Measurements from ENCODE around the gene MCTP1.

The MCTP1 gene

DNA sequence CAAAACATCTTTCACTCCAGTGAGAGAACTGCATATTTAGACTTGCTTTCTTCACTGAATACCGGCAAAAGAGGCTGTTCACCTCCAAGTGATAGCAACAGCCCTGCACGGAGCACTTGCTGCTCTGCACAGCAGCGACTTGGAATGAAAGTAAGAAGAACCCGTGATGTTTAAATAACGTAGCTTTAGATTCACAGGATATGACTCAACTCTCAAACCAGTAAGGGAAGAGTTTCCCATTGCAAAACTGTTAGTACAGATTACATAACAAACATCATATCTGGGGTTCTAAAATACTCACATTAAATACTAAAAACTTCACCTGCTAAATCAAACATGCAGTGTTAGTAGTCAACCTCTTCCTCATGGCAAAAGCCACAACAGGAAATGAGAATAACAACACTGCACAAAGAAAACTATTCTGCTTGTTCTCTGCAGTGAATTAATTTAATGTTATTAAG is 203.4 kb downstream of the MCTP1 start:
- DNase-seq (ENCODE audit: low spot score) = peak; percentile 34
- in situ Hi-C loops (cut with MboI; ENCODE audit: low pct_unique_long_range_greater_than_20kb, low sequenced_read_pairs, unreplicated experiment) = no loop called here
- TF ChIP-seq, protein P1, sequence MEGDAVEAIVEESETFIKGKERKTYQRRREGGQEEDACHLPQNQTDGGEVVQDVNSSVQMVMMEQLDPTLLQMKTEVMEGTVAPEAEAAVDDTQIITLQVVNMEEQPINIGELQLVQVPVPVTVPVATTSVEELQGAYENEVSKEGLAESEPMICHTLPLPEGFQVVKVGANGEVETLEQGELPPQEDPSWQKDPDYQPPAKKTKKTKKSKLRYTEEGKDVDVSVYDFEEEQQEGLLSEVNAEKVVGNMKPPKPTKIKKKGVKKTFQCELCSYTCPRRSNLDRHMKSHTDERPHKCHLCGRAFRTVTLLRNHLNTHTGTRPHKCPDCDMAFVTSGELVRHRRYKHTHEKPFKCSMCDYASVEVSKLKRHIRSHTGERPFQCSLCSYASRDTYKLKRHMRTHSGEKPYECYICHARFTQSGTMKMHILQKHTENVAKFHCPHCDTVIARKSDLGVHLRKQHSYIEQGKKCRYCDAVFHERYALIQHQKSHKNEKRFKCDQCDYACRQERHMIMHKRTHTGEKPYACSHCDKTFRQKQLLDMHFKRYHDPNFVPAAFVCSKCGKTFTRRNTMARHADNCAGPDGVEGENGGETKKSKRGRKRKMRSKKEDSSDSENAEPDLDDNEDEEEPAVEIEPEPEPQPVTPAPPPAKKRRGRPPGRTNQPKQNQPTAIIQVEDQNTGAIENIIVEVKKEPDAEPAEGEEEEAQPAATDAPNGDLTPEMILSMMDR (IDR thresholded peaks at IDR 0.05; ENCODE audit: extremely low read depth, insufficient read depth, missing control alignments) = no peak

DNA sequence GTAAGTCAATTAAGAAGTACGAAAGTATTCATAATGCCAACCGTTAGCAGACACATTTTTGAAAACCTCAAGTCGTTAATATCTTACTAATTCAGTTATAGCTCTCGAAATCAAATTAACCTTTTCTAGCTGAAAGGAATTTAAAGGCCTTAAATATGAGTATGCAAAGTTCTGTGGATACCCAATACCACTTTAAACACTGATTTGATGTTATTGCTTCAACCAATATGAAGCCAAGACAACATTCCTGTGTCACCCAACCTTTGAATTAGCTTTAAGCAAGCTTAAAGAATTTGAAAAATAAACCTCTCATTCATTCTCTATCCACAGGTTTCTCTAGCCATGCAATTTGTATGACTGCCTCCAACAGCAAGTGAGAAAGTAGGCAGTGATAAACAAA is 204.5 kb downstream of the MCTP1 start:
- TF ChIP-seq, protein P1 (IDR thresholded peaks at IDR 0.05; ENCODE audit: extremely low read depth, insufficient read depth, missing control alignments) = no peak
- in situ Hi-C loops (cut with MboI; ENCODE audit: low pct_unique_long_range_greater_than_20kb, low sequenced_read_pairs, unreplicated experiment) = no loop called here
- DNase-seq (ENCODE audit: low spot score) = no peak

DNA sequence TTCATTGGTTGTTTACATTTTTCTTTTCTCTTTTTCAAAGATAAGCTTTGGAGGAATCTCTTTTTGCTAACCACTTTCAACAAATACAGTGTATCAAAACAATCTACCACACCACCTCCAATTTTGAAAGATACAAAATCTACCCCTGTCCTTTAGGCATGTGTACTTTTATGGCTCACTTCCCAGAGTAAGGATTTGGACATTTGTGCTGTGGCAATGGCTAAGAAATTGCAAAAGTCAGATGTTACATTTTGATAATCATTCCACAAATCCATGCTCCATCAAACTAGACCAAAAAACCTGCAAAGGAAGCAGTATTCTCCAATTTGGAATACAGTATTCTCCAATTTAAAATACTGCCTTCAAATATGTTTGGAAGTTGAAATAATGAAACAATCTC is 204.9 kb downstream of the MCTP1 start:
- in situ Hi-C loops (cut with MboI; ENCODE audit: low pct_unique_long_range_greater_than_20kb, low sequenced_read_pairs, unreplicated experiment) = no loop called here
- TF ChIP-seq, protein P1 (IDR thresholded peaks at IDR 0.05; ENCODE audit: extremely low read depth, insufficient read depth, missing control alignments) = no peak
- DNase-seq (ENCODE audit: low spot score) = no peak

DNA sequence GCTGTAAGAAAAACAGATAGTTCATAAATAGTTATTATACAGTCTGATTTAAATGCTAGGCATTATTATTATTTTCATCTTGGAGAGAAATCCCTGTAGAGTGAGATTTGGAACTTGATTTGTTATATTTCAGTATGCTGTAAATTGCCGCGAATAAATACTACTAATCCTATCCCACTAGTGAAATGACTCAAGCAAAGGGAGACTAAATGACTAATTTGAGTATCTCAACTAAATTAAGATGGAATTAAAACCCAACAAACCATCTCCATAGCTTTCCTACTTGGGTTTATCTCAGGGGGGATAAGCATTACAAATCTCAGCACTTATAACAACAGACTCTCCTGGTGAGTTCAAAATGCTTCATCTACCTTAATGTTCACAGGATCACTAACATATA is 206.0 kb downstream of the MCTP1 start:
- TF ChIP-seq, protein P1 (IDR thresholded peaks at IDR 0.05; ENCODE audit: extremely low read depth, insufficient read depth, missing control alignments) = no peak
- DNase-seq (ENCODE audit: low spot score) = no peak
- in situ Hi-C loops (cut with MboI; ENCODE audit: low pct_unique_long_range_greater_than_20kb, low sequenced_read_pairs, unreplicated experiment) = no loop called here

DNA sequence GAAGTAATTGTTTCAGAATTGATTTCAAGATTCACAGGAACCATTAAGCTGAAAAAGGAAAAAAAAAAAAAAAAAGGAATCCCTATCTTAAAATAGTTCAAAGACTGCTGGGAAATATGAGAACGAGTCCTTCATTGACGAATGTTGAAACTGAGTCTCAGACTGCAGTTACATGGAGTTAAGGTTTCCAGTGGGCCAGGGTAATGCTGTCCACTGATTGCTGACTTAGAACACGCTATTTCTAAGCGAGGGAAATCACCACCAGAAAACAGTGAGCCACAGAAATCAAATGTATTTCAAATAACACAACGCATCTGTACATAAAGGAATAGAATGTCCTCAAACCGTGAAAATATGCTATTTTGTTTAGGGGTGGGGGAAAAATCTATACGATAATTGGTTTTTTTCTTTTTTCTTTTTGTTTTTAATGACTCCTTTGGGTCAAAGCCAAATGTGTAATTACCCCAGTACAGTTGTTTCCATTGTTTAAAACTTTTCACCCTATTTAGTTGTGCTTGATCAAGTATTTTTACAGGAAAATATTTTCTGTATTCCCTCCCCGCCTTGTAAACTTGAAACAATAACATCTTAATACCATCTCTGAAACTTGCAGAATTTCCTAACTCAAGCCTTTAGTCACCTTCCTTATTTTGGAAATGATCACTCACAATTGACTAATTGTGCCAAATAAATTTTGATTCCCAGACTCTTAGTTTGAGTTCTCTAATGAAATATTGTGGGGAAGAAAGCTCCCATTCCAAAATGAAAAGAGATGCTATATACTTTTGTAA is 208.3 kb downstream of the MCTP1 start:
- in situ Hi-C loops (cut with MboI; ENCODE audit: low pct_unique_long_range_greater_than_20kb, low sequenced_read_pairs, unreplicated experiment) = no loop called here
- DNase-seq (ENCODE audit: low spot score) = no peak
- TF ChIP-seq, protein P1 (IDR thresholded peaks at IDR 0.05; ENCODE audit: extremely low read depth, insufficient read depth, missing control alignments) = no peak

DNA sequence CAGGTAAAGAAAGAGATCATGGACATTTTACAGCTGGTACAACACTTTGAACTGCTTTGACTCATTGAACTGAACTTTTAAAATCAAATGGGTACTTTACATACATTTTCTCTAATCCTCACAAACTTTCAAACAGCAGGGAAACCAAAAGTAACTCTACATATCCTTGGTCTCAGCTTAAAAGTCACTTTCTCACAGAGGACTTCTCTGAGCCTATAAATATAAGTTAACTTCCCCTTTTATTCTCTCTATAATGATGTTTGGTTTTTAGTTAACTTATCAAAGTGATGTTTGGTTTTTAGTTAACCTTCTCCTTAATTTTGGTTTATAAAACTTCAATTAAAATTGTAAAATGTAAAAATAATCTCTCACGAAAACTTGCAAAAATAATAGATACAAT is 209.8 kb downstream of the MCTP1 start:
- in situ Hi-C loops (cut with MboI; ENCODE audit: low pct_unique_long_range_greater_than_20kb, low sequenced_read_pairs, unreplicated experiment) = no loop called here
- TF ChIP-seq, protein P1 (IDR thresholded peaks at IDR 0.05; ENCODE audit: extremely low read depth, insufficient read depth, missing control alignments) = no peak

More for the DNA sequence above, 209.8 kb downstream of the MCTP1 start:
- DNase-seq (ENCODE audit: low spot score) = no peak
